Measurements from ENCODE around the gene FNBP1L.

GRCh38 chr1:93531193-93531592 is 83.3 kb downstream of the FNBP1L start:
- TF ChIP-seq EZH2 (IDR thresholded peaks at IDR 0.05; ENCODE audit: low read depth, low read length, severe bottlenecking), result no peak
- TF ChIP-seq, protein P1, sequence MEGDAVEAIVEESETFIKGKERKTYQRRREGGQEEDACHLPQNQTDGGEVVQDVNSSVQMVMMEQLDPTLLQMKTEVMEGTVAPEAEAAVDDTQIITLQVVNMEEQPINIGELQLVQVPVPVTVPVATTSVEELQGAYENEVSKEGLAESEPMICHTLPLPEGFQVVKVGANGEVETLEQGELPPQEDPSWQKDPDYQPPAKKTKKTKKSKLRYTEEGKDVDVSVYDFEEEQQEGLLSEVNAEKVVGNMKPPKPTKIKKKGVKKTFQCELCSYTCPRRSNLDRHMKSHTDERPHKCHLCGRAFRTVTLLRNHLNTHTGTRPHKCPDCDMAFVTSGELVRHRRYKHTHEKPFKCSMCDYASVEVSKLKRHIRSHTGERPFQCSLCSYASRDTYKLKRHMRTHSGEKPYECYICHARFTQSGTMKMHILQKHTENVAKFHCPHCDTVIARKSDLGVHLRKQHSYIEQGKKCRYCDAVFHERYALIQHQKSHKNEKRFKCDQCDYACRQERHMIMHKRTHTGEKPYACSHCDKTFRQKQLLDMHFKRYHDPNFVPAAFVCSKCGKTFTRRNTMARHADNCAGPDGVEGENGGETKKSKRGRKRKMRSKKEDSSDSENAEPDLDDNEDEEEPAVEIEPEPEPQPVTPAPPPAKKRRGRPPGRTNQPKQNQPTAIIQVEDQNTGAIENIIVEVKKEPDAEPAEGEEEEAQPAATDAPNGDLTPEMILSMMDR (IDR thresholded peaks at IDR 0.05; ENCODE audit: control extremely low read depth in 1 of 3, insufficient read depth in 1 of 3, low read depth in 1 of 3, low read length in 3 of 3), result no peak
- no peak for TF ChIP-seq RXRA (IDR thresholded peaks at IDR 0.05; ENCODE audit: insufficient read depth, low read depth, low read length)
- no peak for TF ChIP-seq POLR2AphosphoS5 (IDR thresholded peaks at IDR 0.05; ENCODE audit: low read depth, low read length)
- no peak for TF ChIP-seq RAD21 (IDR thresholded peaks at IDR 0.05 in 1 of 2, conservative IDR thresholded peaks at IDR 0.05 in 1 of 2; ENCODE audit: low read depth in 2 of 2, low read length in 2 of 2)

Data from H1 (cell line).